ENCODE results near the gene MIS18A.
"Not testable (repeated sequence)": the region's sequence is repeated elsewhere in the genome, so short reads cannot be mapped to it uniquely, and the experiment has no call there.

Gene MIS18A

GRCh38 chr21:32260130-32260529, 18.7 kb downstream of the MIS18A start:
- no peak for TF ChIP-seq CTCF (IDR thresholded peaks at IDR 0.05)
- Histone ChIP-seq H3K36me3 (no peaks in the 10 kb centered on the region), H3K27ac (no peak overlapping the region), H3K9me3 (no peaks in the 10 kb centered on the region), H3K4me3 (ENCODE audit: low read depth in 1 of 2, low read length in 1 of 2) (no peak overlapping the region), H3K4me1 (ENCODE audit: control insufficient read depth in 1 of 2, insufficient read depth in 1 of 2, low read depth in 1 of 2, low read length in 1 of 2) (peaks cover 11 to 12% of the 10 kb centered on the region in 2 experiments), H3K27me3 (peaks cover 12% of the 10 kb centered on the region)

GRCh38 chr21:32258786-32259048, 20.1 kb downstream of the MIS18A start:
- not testable (repeated sequence) for H3K27ac ChIP-seq; H3K9me3 ChIP-seq; H3K36me3 ChIP-seq; H3K4me3 ChIP-seq (ENCODE audit: low read depth in 1 of 2, low read length in 1 of 2)
- peaks cover 11 to 12% of the 10 kb centered on the region in 2 experiments for H3K4me1 ChIP-seq (ENCODE audit: control insufficient read depth in 1 of 2, insufficient read depth in 1 of 2, low read depth in 1 of 2, low read length in 1 of 2)
- H3K27me3 ChIP-seq, result peaks cover 12% of the 10 kb centered on the region

GRCh38 chr21:32257962-32258785, 20.7 kb downstream of the MIS18A start:
- Histone ChIP-seq H3K4me1 (ENCODE audit: control insufficient read depth in 1 of 2, insufficient read depth in 1 of 2, low read depth in 1 of 2, low read length in 1 of 2) (peaks cover 11 to 12% of the 10 kb centered on the region in 2 experiments), H3K4me3 (ENCODE audit: low read depth in 1 of 2, low read length in 1 of 2) (no peak overlapping the region), H3K9me3 (no peaks in the 10 kb centered on the region), H3K27ac (no peak overlapping the region), H3K36me3 (no peaks in the 10 kb centered on the region), H3K27me3 (peaks cover 12% of the 10 kb centered on the region)
- TF ChIP-seq CTCF (IDR thresholded peaks at IDR 0.05), result no peak

GRCh38 chr21:32256873-32257620, 21.8 kb downstream of the MIS18A start:
- H3K4me1 ChIP-seq (ENCODE audit: control insufficient read depth in 1 of 2, insufficient read depth in 1 of 2, low read depth in 1 of 2, low read length in 1 of 2), result peaks cover 6% of the 10 kb centered on the region in 2 experiments
- H3K9me3 ChIP-seq, result no peaks in the 10 kb centered on the region
- H3K4me3 ChIP-seq (ENCODE audit: low read depth in 1 of 2, low read length in 1 of 2), result no peak overlapping the region
- H3K27ac ChIP-seq, result no peak overlapping the region
- H3K27me3 ChIP-seq, result peaks cover 12% of the 10 kb centered on the region
- no peaks in the 10 kb centered on the region for H3K36me3 ChIP-seq
- no peak for TF ChIP-seq CTCF (IDR thresholded peaks at IDR 0.05)

- no peak overlapping the region for H3K4me3 ChIP-seq (ENCODE audit: low read depth in 1 of 2, low read length in 1 of 2)
- no peaks in the 10 kb centered on the region for H3K9me3 ChIP-seq
- no peaks in the 10 kb centered on the region for H3K36me3 ChIP-seq
- H3K4me1 ChIP-seq (ENCODE audit: control insufficient read depth in 1 of 2, insufficient read depth in 1 of 2, low read depth in 1 of 2, low read length in 1 of 2), result no peaks in the 10 kb centered on the region
- peaks cover 12% of the 10 kb centered on the region for H3K27me3 ChIP-seq
- H3K27ac ChIP-seq, result no peak overlapping the region
- TF ChIP-seq CTCF (IDR thresholded peaks at IDR 0.05), result no peak
These were observed 22.6 kb downstream of the MIS18A start for GRCh38 chr21:32256251-32256650.

- H3K4me1 ChIP-seq (ENCODE audit: control insufficient read depth in 1 of 2, insufficient read depth in 1 of 2, low read depth in 1 of 2, low read length in 1 of 2), result no peaks in the 10 kb centered on the region
- H3K27ac ChIP-seq, result no peak overlapping the region
- H3K4me3 ChIP-seq (ENCODE audit: low read depth in 1 of 2, low read length in 1 of 2), result no peak overlapping the region
- H3K36me3 ChIP-seq, result no peaks in the 10 kb centered on the region
- TF ChIP-seq CTCF (IDR thresholded peaks at IDR 0.05), result no peak
- peaks cover 19% of the 10 kb centered on the region for H3K27me3 ChIP-seq
- H3K9me3 ChIP-seq, result no peaks in the 10 kb centered on the region
These were observed 25.6 kb downstream of the MIS18A start for GRCh38 chr21:32253215-32253641.

All from neutrophil (primary cell).